GM10248 (cell line): ENCODE measurements around the gene CDH22.

Source experiments
- CTCF ChIA-PET: fragments of 300-600 bp; sonication (Branson Sonifier 250); formaldehyde crosslinking; extraction: SDS; loops from one replicate; lab custom pipeline; 2021; ENCODE audit warnings: antibody characterized with exemption; lab: Yijun Ruan, JAX
- POLR2A ChIA-PET: fragments of 350-650 bp; sonication (Branson Sonifier 250); formaldehyde crosslinking; extraction: SDS; loops from one replicate; lab custom pipeline; 2020; ENCODE audit warnings: antibody characterized with exemption; lab: Yijun Ruan, JAX
- DNase-seq: peaks from one replicate; pipeline ENCODE4 v3.0.0; 2012; ENCODE audit errors: extremely low spot score
- CTCF ChIP-seq: IDR thresholded peaks from 2 replicates; pipeline ENCODE4 v1.5.1; 2012; ENCODE audit warnings: mild to moderate bottlenecking, low read depth; ENCODE audit errors: extremely low read depth, missing control alignments, control extremely low read depth

The CDH22 gene

DNA sequence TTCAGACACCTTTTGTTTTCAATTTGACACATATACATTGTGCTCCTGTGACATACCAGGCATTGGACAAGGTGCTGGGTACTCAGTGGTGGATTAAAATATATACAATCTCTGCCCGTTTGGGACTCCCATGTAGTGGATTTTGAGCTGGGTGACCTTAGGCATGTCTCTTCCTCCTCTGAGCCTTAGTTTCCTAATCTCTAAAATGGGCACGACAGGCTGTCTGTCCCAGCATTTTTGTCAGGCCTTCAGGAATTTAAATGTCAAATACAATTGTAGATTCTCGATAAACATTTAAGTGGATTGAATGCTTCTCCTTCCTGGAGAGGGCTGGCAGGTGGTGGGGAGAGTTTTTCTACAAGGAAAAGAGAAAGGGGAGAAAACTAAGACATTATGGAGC, 22.6 kb downstream of the CDH22 start:
- POLR2A ChIA-PET = no interaction called here
- DNase-seq = no peak
- no peak for TF ChIP-seq CTCF
- CTCF ChIA-PET = interaction anchor here (2.1 kb wide), 1 partner anchor 18 kb away, joined by 7 read pairs; no protein-coding TSS in a partner anchor

GRCh38 chr20:46285072-46285471, 23.2 kb downstream of the CDH22 start:
- POLR2A ChIA-PET = no interaction called here
- CTCF ChIA-PET = no interaction called here

DNA sequence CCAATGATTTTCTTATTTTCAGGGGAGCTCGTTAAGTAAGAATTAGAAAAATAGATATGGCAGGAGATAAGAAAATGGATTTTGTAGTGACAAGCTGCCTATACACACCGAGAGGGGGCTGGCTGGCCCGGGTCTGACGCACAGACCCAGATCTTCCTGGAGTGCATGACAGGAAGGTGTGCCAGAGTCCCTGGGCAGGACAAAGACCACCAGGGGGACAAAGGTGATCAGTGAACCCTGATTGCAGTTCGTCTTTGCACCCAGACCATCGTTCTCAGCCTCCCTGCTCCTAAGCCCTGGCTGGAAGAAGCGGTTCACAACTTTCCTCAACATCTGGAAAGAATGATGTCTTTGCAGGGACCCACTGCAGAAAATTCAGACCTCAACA, 24.3 kb downstream of the CDH22 start:
- no peak for TF ChIP-seq CTCF
- no peak for DNase-seq
- POLR2A ChIA-PET = no interaction called here
- CTCF ChIA-PET = interaction anchor here (0.9 kb wide), 1 partner anchor 65 kb away, joined by 3 read pairs; no protein-coding TSS in a partner anchor

More at GRCh38 chr20:46285072-46285471, 23.2 kb downstream of the CDH22 start:
- no peak for TF ChIP-seq CTCF
- no peak for DNase-seq

GRCh38 chr20:46283426-46284039, 24.8 kb downstream of the CDH22 start:
- TF ChIP-seq CTCF = no peak
- POLR2A ChIA-PET = no interaction called here
- DNase-seq = no peak
- CTCF ChIA-PET = interaction anchor here (0.9 to 1.2 kb wide), 2 partner anchors 24 to 65 kb away, joined by 3 read pairs; no protein-coding TSS in a partner anchor

GRCh38 chr20:46282669-46283068, 25.6 kb downstream of the CDH22 start:
- ChIA-PET CTCF (interaction anchor here (1.2 to 1.4 kb wide), 2 partner anchors 13 to 25 kb away, joined by 3 read pairs; no protein-coding TSS in a partner anchor), POLR2A (no interaction called here)
- no peak for TF ChIP-seq CTCF
- DNase-seq = no peak

DNA sequence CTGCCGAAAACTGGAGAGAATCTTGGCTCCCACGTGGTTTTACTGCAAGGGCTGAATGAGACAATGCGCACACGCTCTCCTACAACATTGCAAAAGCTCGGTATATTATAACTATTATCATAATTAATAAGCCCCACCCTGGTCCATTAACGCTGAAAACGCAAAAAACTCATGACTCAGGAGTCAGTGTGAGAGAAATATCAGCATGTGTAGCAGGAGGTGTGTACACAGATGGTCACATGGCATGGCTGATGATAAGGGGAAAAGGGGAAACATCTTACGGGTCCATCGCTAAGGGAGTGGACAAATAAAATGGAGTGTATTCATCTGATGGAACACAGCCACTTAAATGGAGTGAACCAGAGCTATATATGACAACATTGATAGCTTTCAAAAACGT, 29.2 kb downstream of the CDH22 start:
- CTCF ChIA-PET = no interaction called here
- TF ChIP-seq CTCF = no peak
- DNase-seq = no peak
- POLR2A ChIA-PET = no interaction called here
